ENCODE results near the gene C19orf33.
"Not testable (repeated sequence)": the region's sequence is repeated elsewhere in the genome, so short reads cannot be mapped to it uniquely, and the experiment has no call there.

The C19orf33 gene

DNA sequence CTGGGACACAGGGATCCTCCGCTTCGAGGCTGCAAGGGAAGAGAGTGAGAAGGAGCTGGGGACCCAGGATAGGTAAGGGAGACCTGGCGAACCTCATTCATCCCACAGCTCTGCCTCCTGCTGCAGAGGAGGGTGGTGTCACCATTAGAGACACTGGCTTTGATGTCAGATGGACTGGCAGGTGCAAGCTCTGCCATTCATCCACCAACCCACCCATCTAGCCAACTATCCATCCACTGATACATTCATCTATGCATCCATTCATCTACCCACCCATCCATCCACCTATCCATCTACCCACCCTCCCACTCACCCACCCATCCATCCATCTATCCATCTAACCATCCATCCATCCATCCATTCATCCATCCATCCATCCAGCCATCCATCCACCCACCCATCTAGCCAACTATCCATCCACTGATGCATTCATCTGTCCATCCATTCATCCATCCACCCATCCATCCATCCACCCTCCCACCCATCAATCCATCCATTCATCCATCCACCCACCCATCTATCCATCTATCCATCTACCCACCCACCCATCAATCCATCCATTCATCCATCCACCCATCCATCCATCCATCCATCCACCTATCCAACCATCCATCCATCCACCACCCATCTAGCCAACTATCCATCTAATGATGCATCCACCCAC lies 5.7 kb downstream of the C19orf33 start:
- no peak for DNase-seq

DNA sequence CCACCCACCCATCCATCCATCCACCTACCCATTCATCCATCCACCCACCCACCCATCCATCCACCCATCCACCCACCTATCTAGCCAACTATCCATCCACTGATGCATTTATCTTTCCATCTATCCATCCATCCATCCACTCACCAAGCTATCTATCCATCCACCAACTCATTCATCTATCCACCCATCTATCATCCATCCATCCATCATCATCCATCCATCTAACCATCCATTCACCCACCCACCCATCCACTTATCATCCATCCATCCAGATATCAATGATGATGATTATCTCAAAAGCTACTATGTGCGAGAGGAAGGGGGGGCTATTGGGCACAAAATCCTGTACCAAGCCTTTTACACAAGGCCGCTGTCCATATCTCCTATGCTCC lies 6.2 kb downstream of the C19orf33 start:
- no peak for DNase-seq

DNA sequence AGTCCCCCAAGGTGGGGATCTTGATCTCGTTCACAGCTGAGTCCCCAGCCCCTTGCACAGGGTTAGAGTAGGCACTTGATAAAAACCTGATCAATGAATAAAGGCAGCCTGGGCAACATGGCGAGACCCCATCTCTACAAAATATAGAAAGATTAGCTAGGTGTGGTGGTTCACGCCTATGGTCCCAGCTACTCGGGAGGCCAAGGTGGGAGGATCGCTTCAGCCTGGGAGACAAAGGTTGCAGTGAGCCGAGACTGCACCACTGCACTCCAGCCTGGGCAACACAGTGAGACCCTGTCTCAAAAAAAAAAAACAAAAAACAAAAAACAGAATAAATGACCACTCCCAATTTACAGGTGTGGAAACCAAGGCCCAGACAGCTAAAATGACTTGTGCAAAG lies 6.9 kb downstream of the C19orf33 start:
- no peak for DNase-seq

DNA sequence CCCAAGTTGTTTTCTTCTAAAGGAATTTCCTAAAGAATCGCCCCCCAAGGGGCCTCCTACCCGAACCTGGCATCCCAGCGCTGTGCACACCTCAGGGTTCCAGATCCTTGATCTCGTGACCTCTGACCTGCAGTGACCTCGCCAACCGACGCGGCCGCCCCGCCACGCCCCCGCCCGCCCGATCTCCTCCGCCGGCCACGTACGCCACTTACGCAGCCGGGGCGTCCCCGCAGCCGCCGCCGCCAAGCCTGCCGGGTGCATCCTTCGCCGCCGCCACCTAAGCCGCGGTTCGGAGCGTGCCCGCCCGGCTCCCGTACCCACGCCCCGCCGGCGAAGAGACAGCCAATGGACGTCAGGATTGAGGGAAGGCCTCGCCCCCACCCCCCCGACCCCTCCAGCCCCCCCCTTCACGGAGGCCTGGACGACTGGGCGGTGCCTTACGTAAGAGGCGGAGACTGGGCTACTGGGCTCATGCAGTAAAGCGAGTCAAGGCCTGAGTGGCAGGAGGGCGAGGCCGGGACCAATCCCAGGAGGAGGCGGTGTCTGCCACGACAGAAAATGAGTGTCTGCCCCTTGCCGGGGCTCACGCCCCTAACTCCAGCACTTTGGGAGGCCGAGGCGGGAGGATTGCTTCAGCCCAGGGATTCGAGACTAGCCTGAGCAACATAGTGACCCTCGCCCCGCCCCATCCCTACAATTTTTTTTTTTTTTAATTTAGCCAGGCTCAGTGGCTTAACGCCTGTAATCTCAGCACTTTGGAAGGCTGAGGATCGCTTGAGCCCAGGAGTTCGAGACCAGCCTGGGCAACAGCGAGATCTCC lies 11.8 kb downstream of the C19orf33 start, which contains the start of gene YIF1B:
Gene YIF1B (minus strand): TSS at position 291 of the 820 bp plus-strand sequence. CDS start 30 bp downstream, at position 261.
- peak; percentile 98 for DNase-seq

DNA sequence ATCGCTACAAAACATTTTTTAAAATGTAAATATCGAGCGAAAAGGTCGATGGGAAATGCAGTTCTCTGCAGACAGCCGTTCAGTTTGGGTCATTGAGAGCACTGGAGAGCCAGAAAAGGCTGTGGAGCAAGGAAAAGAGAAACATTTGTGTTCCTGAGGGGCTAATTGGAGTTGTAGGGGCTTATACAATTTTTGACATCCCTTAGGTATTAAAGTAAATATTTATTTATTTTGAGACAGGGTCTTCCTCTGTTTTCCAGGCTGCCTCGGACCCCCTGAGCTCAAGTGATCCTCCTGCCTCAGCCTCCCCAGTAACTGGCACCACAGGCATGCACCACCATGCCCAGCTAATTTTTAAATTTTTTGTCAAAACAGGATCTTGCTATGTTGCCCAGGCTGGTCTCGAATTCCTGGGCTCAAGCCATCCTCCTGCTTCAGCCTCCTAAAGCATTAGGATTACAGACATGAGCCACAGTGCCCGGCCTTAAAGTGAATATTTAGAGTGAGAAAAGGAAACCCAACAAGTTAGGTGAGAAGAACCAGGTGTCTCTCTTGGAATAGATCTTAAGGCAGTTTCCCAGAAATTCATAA lies 12.5 kb downstream of the C19orf33 start:
- no peak for DNase-seq

DNA sequence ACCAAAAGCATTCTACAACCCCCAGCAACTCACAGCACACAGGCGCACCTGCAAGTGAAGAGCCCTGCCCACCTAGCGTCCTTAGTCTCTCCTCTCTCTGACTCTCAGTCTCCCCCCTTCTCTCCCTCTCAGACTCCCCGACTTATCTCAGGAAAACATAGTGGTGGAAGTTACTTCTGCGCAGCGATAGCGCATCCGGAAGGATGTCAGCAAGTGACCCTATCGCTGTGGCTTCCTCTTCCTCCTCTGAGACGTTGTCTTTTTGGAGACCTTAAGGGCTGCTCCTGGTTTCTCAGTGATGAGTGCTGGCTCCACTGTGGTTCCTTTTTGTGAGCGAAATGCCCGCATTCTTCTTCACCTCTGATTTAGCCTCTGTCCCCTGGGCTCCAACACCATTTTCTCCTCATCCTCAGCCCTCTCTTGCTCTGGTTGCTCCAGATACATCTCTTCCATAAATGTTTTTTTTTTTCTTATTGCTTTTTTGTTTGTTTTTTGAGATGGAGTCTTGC lies 13.1 kb downstream of the C19orf33 start:
- DNase-seq: peak; percentile 53

DNA sequence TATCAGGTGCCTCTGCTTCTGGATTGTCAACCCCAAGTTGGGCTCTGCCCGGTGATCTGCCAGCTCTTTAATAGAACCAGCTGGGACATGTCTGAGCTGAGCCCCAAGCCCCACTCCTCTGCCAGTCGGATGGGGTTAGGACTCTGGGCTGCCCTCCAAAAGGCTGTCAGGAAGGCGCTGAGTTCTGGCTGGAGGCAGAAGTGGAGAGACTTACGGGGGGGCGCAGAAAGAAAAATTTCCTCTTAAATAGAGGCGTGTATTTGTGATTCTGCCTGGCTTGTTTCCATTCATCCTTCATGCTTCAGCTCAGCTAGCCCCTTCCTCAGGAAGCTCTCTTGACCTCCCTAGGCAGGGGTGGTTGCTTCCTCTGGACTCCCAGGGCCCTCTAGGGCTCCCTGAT lies 14.6 kb downstream of the C19orf33 start:
- no peak for DNase-seq

DNA sequence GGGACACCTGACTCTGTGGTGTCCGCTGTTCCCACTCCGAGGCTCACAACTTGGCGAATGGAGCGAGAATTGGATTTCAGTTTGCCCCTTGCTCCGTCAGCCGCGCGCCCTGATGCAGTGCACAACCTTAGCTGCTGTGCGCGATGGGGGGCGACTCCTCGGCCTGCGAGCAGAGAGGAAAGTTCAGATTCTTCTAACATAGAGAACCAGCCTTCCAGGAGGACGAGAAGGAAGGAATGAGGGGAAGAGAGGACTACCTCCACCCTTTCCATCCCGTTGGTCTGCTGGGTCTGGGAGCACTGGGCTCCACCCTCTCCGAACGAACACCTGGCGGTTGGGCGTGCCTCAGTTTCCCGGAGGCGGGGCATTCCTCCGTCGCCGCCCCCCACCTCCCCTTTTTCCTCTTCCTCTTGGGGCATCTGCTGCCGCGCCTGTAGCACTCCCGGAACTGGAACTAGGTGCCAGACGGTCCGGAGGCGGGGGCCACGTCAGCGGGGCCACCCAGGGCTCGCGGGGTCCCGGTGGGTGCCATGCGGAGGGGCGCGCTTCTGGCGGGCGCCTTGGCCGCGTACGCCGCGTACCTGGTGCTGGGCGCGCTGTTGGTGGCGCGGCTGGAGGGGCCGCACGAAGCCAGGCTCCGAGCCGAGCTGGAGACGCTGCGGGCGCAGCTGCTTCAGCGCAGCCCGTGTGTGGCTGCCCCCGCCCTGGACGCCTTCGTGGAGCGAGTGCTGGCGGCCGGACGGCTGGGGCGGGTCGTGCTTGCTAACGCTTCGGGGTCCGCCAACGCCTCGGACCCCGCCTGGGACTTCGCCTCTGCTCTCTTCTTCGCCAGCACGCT lies 15.6 kb downstream of the C19orf33 start, which contains the start of gene KCNK6:
Gene KCNK6 (plus strand): TSS at position 425 of the 838 bp plus-strand sequence. CDS start 106 bp downstream, at position 531.
- peak; percentile 66 for DNase-seq

DNA sequence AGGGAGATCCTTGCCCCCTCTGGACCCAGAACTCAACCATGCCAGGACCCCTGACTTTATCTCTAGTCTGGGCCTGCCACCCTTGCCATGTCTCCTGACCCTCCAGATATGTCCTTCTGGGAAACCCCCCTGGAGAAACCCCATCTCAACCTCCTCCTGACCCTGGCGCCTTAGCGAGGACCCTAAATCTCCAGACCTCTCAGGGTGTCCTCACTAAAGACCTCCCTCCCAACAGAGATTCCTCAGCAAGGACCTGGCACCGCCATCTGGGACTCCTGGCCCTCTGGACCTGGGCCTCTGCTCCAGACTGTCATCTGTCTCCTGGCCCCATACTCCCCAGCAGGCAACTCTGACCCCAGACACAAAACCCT lies 16.9 kb downstream of the C19orf33 start:
- DNase-seq: no peak

DNA sequence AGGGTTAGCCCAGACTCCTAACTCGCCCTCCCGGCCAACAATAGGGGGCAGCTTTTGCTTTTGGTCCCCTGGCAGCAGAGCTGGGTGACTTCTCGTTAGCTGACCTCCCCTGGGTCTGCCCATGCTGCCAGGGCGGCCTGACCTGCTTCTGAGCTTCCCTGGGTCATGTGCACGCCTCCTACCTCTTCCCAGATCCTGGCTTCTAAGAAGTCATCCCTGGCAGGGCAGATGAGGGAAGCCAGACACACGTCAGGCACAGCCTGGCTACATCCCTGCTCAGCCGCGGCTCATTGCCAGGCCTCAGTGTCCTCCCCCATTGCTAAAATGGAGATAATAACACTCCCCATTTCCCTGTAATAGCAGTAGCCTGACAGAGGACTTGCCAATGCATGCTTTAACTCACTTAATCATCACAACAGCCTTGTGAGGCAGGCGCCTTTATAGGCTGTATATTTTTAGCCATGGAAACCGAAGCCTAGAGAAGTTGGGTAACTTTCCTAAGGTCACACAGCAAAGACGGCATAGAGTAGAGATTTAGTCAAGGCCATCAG lies 17.7 kb downstream of the C19orf33 start:
- no peak for DNase-seq

DNA sequence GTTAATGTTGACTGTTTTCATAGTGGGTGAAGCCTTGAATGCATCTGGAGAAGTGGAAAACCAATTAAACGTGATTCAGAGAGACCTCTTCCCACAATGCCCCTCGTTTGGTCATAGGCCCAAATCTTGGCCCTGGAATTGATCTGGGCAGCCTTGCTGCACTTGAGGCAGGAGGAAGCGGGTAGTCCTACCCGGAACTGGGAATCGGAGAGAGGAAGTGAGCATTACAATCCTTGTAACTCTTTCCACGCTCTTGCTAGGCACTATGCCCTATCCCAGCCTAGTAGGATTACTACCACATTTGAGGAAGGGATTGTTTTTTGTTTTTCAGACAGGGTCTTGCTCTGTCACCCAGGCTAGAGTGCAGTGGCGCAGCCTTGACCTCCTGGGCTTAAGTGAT lies 19.2 kb downstream of the C19orf33 start:
- no peak for DNase-seq

DNA sequence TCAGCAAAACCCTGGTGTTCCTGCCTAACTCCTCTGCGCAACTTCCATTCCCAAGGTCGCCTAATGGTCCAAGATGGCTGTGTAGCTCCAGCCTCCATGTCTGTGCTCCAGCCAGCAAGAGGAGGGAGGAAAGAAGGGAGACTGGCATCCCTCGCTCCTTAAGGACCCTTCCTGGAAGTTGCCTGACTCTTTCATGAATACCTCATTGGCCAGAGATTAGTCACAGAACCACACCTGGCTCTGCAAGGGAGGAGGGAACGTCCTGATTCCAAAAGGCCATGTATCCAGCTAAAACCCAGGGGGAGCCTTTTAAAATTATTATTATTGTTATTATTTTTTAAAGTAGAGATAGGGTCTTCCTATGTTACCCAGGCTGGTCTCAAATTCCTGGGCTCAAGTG lies 20.4 kb downstream of the C19orf33 start:
- no peak for DNase-seq

DNA sequence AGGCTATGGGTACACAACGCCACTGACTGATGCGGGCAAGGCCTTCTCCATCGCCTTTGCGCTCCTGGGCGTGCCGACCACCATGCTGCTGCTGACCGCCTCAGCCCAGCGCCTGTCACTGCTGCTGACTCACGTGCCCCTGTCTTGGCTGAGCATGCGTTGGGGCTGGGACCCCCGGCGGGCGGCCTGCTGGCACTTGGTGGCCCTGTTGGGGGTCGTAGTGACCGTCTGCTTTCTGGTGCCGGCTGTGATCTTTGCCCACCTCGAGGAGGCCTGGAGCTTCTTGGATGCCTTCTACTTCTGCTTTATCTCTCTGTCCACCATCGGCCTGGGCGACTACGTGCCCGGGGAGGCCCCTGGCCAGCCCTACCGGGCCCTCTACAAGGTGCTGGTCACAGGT lies 22.5 kb downstream of the C19orf33 start:
- no peak for DNase-seq

DNA sequence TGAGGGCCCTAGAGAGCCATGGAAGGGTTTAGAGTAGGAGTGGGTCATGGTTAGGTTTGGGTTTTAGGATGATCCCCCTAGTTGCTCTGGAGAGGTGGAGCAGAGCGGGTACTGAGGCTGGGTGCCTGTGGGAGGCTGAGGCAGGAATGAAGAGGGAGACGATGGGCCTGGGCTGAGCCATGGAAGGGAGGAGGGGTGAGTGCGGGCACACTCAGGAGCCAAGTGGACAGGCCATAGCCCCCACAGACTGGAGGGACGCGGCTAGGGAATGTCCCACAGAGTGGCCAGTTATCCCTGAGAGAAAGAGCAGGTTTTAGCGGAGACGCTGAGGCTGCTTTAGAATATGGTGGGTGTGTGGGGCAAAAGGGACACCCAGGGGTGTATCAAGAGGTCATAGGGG lies 25.6 kb downstream of the C19orf33 start:
- no peak for DNase-seq

DNA sequence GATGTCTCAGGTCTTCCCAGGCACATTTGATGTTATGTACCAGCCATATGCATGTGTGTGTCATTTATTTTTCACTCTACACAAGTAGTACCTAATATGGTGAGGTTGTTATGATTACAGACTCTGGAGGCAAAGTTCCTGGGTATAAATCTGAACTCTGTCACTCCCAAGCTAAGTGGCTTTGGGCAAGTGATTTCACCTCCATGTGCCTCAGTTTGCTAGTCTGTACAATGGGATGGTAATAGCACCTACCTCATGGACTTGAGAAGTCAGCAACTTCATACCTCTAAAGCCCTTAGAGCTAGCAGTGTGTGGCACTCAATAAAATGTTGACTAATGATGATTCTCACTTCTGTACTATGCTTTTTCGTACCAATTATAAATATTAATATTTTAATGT lies 27.7 kb downstream of the C19orf33 start:
- DNase-seq: no peak

DNA sequence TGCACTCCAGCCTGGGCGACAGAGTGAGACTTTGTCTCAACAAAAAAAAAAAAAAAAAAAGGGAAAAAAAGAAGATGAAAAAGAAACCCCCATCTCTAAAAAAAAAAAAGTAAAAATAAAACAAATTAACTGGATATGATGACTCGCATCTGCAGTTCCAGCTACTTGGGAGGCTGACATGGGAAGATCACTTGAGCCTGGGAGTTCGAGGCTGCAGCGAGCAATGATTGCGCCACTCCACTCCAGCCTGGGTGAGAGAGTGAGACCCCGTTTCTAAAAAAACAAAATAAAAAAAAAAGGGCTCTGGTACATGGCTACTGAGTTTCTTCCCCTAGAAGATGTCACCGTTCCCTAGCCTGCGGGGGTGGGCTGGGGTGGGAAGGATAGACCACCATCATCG lies 29.2 kb downstream of the C19orf33 start:
- no peak for DNase-seq

DNA sequence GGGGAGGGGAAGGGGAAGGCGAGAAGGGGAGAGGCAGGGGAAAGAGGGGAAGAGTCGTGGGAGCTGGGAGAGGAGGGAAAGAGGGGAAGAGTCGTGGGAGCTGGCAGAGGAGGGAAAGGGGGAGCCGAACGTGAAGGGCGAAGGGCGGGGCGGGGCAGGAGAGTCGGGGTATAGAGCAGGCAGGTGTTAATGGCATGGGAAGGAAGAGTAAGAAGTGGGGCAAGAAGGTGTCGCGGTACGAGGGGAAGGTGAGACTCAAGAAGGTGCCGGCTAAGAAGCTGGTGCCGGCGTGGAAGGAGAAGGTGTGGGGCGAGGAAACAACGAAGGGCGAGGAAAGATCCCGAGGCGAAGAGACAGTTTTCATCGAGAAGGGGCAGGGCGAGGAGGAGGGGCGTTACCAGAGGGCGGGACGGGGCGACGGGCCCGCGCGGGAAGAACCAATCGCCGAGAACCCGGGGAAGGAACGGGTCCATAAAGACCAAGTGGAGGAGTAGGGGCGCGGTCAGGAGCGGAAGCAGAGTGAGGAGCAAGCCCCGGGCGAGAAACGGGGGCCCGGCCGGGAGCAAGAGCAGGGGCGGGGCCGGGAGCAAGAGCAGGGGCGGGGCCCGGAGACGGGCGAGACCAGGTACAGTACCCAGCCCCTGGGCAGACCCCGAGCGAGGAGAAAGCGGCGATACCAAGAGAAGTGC lies 32.0 kb downstream of the C19orf33 start:
- DNase-seq: peak; percentile 97

DNA sequence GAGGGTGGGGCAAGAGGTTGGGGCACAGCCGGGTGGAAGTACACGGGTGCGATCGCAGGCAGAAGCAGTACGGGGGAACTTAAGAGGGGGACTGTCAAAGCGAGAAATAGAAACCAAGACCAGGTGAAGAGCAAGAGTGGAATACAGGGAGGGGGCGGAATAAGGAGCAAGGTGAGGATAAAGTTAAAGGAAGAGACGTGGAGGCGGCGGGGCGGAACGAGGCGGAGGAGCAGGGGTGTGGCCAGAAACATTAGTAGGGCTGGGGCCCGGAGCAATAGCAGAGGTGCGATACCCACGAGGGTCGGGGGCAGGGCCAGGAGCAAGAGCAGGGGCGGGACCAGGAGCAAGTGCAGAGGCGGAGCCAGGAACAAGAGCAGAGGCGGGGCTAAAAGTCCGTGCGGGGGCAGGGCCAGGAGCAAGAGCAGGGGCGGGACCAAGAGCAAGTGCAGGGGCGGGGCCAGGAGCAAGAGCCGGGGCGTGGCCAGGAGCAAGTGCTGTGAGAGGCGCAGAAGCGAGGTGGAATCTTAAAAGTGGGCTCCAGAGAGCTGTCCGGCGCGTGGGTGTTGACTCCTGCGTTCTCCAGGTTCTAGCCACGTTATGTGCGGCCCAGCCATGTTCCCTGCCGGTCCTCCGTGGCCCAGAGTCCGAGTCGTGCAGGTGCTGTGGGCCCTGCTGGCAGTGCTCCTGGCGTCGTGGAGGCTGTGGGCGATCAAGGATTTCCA lies 32.7 kb downstream of the C19orf33 start:
- DNase-seq: peak; percentile 97

DNA sequence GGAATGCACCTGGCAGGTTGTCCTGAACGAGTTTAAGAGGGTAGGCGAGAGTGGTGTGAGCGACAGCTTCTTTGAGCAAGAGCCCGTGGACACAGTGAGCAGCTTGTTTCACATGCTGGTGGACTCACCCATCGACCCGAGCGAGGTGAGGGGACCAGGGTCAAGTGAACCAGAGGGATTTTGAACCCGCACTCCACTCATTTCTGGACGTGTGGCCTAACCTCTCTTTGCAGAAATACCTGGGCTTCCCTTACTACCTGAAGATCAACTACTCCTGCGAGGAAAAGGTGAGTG lies 33.3 kb downstream of the C19orf33 start:
- DNase-seq: no peak

DNA sequence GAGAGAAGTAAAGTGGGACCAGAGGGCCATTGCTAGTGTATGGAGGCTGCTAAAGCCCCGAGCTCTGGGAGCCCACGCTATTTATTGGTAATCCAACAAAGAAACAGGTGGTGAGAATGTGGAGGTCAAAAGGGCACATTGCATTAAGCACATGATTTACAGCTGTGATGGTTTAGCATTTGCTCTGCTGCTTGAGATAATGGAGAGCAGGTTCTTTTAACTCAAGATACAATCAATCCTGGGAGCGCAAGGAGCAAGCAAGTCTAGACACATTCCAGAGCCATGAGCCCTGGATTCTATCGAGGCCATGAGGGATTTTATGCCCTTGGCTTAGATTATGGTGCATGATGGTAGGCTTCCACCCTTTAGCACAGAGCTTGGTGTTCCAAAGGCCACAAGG lies 35.0 kb downstream of the C19orf33 start:
- DNase-seq: not testable (repeated sequence)

DNA sequence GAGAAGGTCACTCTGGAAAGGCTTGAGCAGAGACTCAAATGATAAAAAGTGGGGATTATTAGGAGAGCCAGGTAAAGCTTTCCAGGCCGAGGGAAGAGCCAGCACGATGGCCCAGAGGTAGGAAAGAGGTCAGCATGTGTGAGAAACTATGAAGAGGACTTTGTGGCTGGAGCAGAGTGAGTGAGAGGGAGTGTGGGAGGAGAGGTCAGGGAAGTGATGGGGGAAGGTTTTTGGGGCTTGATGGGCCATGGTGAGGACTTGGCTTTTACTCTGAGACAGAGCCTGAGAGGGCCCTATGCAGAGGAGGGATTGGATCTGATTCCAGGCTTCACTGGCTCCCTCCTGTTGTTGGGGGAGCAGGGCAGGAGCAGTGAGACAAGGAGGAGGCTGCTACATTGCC lies 36.9 kb downstream of the C19orf33 start:
- DNase-seq: no peak
